Measurements from ENCODE around the gene TEX29.

TEX29 gene

GRCh38 chr13:111322001-111322915, 1.8 kb downstream of the TEX29 start:
- DNase-seq (ENCODE audit: low read depth) = no peak

- DNase-seq (ENCODE audit: low read depth) = no peak
These were observed 2.5 kb downstream of the TEX29 start for GRCh38 chr13:111322916-111323331.

- DNase-seq (ENCODE audit: low read depth) = no peak
These were observed 3.1 kb downstream of the TEX29 start for GRCh38 chr13:111323549-111323948.

GRCh38 chr13:111323950-111324651, 3.7 kb downstream of the TEX29 start:
- DNase-seq (ENCODE audit: low read depth) = no peak

GRCh38 chr13:111324736-111325135, 4.3 kb downstream of the TEX29 start:
- DNase-seq (ENCODE audit: low read depth) = no peak

GRCh38 chr13:111325146-111325890, 4.9 kb downstream of the TEX29 start:
- DNase-seq (ENCODE audit: low read depth) = no peak

GRCh38 chr13:111325941-111326620, 5.6 kb downstream of the TEX29 start:
- DNase-seq (ENCODE audit: low read depth) = no peak

- no peak for DNase-seq (ENCODE audit: low read depth)
These were observed 6.2 kb downstream of the TEX29 start for GRCh38 chr13:111326621-111326965.

GRCh38 chr13:111326981-111327642, 6.7 kb downstream of the TEX29 start:
- no peak for DNase-seq (ENCODE audit: low read depth)

- DNase-seq (ENCODE audit: low read depth) = no peak
These were observed 7.5 kb downstream of the TEX29 start for GRCh38 chr13:111327730-111328573.

- DNase-seq (ENCODE audit: low read depth) = no peak
These were observed 8.3 kb downstream of the TEX29 start for GRCh38 chr13:111328574-111329410.

- DNase-seq (ENCODE audit: low read depth) = no peak
These were observed 9.2 kb downstream of the TEX29 start for GRCh38 chr13:111329641-111330040.

- DNase-seq (ENCODE audit: low read depth) = no peak
These were observed 9.7 kb downstream of the TEX29 start for GRCh38 chr13:111330066-111330610.

- DNase-seq (ENCODE audit: low read depth) = no peak
These were observed 14.9 kb downstream of the TEX29 start for GRCh38 chr13:111335298-111335697.

- DNase-seq (ENCODE audit: low read depth) = no peak
These were observed 16.2 kb downstream of the TEX29 start for GRCh38 chr13:111336666-111337065.

GRCh38 chr13:111337206-111337605, 16.8 kb downstream of the TEX29 start:
- no peak for DNase-seq (ENCODE audit: low read depth)

- DNase-seq (ENCODE audit: low read depth) = no peak
These were observed 17.3 kb downstream of the TEX29 start for GRCh38 chr13:111337741-111338140.

- DNase-seq (ENCODE audit: low read depth) = no peak
These were observed 18.4 kb downstream of the TEX29 start for GRCh38 chr13:111338841-111339240.
